ENCODE measurements around the gene UNC13B.
"Not testable (repeated sequence)": the region's sequence is repeated elsewhere in the genome, so short reads cannot be mapped to it uniquely, and the experiment has no call there.

The UNC13B gene

DNA sequence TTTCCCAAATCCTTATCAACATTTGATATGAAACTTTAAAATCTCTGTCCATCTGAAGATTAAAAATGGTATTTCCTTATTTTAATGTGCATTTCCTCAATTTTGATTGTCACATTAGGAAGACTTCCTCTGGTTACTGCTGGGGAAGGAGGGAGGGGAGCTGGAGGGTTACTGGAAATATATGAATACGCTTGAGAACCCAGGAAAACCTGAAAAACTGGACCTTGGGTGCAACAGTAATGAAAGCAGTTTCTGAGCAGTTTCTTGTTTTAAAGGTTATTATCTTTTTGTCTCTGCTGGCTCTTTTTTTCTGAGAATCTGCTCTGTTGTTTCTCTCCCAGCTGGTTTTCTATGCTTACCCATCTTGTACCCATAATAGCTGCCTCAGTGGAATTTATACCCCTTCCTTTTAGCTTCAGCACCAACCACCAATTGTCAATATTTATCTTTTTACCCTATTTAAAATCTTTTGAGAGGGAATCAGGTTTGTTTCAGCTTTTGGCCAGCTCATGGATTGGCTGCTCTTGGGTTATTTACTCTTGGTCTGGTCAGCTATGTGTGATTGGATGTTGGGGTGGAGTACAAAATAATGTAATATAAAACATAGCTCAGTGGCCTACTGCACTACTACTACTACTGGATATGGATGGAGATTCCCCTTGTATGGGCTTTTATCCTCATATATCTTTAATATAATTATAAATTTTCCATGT is 67.4 kb downstream of the UNC13B start:
- DNase-seq: no peak

DNA sequence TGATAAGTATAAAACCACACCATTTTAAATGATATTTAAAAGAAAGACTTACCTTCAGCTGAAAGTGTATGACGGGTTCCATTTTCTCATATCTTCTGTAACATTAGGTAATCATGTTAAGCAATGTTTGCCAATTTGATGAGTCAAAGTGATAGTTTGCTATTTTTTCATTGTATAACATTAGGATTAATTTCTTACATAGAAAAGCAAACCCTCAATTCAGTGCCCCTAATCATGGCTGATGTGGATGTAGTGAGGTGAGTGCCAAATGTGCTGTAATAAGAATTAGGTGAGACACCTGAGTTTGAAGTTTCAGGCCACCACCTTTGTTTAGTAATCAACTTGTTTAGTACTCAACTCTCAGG is 68.0 kb downstream of the UNC13B start:
- no peak for DNase-seq

DNA sequence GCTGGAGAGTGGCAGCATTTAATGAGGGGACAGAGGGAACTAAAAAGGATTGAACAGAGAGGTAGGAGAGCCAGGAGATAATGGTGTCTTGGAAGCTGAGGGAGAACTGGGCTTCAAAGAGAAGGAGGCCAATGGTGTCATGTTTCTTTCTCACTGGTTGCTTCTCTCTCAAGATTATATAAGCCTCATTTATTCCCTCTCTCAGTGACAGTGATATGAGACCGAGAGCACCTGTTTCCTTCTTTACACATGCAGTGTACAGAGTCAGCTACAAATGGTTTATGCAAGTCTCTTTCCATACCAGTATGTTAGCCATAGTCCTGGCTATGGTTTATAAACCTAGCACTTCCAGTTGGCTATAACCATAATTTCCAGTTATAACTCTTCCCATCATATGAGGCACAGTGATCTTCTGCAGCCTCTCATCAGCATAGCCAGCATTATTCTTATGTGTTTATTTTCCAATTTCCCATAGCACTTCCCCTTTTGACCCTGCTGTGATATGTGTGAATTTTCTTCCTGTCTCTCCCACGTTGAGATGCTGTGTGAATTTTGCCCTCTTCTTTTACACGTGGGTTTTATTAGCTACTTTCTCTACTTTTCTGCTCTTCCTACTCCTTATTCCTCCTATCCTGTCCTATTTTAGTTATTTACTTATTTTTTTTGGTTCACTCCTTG is 71.2 kb downstream of the UNC13B start:
- no peak for DNase-seq

DNA sequence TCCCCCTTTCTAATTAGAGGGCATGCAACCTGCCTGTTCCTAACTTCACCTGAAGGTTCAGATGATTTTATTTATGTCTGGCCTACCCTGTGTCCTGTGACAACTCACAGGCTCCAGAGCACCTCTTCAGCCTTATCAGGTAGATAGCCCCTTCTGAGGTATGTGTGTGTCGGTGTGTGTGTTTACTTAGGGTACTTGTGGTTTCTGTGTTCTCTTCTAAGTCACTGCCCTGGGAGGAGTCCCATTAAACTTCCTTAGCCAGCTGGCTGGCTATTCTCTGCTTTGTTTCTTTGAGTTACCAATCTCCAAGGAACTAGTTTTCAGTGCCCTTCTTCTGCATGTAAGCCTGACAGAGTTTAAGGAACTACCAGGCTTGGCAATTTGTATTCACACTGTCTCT is 74.9 kb downstream of the UNC13B start:
- DNase-seq: no peak

DNA sequence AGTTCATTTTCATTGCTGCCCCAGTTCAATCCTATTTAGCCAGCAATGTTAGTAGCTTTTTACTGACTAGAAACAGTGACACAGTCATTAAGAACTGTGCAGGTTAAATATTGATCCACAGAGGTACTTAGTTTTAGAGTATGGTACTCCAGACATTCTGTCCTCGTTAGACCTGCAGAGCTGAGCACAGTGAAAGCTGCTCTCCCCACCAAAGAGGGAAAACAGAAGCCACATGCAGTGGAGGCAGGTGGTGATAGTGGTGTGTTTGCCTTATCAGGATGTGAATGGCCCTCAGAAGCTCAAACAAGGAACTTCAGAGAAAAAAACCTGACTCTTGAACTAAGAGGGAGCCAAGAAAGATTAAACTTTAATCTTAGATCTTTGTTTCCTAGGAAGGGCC is 75.5 kb downstream of the UNC13B start:
- DNase-seq: no peak

DNA sequence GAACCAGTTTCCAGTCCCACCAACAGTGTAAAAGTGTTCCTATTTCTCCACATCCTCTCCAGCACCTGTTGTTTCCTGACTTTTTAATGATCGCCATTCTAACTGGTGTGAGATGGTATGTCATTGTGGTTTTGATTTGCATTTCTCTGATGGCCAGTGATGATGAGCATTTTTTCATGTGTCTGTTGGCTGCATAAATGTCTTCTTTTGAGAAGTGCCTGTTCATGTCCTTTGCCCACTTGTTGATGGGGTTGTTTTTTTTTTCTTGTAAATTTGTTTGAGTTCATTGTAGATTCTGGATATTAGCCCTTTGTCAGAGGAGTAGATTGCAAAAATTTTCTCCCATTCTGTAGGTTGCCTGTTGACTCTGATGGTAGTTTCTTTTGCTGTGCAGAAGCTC is 84.1 kb downstream of the UNC13B start:
- not testable (repeated sequence) for DNase-seq

DNA sequence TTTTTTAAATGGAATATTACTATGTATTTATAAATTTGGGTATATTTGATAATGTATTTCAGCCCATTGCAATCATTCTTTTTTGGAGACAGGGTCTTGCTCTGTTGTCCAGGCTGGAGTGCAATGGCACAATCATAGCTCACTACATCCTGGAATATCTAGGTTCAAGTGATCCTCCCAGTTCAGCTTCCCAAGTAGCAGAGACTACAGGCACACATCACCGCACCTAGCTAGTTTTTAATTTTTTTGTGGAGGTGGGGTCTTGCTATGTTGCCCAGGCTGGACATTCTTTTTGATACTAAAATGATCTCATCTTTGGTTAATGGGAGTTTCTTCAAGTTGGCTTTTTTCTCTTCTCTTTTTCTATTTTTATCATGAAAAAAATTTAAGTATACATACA is 91.3 kb downstream of the UNC13B start:
- DNase-seq: no peak

DNA sequence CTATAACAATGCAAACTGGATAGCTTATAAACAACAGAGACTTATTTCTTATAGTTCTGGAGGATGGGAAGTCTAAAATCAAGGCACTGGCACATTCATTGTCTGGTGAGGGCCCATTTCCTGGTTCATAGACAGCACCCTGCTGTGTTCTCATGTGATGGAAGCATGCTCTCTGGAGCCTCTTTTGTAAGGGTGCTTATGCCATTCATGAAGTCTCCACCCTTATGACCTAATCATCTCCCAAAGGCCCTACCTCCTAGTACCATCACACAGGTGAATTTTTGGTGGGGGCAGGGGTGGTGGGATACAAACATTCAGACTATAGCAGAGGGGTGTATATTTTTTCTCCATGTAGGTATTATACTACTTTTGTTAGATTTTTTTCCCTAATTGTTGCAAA is 92.4 kb downstream of the UNC13B start:
- DNase-seq: no peak

DNA sequence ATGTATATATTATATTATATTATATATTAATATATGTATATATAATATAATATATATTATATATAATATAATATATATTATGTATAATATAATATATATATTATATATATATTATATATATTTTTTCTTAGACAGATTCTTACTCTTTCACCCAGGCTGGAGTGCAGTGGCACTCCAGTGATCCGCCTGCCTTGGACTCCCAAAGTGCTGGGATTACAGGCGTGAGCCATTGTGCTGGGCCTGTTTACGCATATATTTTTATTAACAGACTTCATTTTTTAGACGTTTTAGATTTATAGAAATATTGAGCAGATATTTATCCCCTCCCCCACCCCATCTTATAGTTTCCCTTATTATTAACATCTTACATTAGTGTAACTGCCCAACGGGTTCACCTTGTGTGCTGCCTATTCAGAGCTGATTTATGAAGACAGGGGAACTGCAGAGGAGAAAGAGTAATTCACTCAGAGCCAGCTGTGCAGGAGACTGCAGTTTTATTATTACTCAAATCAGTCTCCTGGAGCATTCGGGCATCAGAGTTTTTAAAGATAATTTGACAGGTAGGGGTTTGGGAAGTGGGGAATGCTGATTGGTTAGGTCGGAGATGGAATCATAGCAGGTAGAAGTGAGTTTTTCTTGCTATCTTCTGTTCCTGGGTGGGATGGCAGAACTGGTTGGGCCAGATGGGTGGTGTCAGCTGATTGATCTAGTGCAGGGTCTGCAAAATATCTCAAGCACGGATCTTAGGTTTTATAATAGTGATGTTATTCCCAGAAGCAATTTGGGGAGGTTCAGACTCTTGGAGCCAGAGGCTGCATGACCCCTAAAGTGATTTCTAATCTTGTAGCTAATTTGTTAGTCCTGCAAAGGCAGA is 93.4 kb downstream of the UNC13B start:
- no peak for DNase-seq

DNA sequence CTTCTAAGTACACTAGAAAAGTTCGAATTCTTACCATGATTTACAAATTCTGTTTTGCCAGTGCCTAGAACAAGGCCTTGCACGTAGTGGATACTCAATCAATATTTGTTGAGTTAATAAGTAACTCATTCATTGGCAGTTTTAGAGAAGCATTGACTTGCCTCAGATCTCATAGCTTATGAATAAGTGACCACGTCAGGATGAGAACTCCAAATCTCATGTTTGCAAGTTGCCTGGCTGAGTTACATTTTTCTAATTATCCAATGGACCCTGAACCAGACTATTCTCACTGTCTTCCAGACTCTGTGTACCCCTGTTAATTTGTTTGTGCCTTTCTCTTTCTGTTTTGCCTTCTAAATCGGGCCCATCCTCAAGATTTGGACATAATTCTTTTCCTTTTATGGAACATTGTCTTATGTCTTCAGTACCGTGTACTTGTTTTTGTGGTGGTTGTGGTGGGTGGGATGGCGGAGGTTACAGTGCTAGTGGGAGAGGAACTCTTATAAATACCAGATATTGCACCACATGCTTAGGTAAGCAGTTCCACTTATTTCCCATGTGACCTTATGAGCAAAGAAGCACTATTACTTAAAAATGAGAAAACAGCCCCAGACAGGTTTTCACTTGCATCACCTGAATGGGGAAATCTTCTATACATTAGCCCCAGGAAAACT is 96.3 kb downstream of the UNC13B start:
- DNase-seq: no peak

DNA sequence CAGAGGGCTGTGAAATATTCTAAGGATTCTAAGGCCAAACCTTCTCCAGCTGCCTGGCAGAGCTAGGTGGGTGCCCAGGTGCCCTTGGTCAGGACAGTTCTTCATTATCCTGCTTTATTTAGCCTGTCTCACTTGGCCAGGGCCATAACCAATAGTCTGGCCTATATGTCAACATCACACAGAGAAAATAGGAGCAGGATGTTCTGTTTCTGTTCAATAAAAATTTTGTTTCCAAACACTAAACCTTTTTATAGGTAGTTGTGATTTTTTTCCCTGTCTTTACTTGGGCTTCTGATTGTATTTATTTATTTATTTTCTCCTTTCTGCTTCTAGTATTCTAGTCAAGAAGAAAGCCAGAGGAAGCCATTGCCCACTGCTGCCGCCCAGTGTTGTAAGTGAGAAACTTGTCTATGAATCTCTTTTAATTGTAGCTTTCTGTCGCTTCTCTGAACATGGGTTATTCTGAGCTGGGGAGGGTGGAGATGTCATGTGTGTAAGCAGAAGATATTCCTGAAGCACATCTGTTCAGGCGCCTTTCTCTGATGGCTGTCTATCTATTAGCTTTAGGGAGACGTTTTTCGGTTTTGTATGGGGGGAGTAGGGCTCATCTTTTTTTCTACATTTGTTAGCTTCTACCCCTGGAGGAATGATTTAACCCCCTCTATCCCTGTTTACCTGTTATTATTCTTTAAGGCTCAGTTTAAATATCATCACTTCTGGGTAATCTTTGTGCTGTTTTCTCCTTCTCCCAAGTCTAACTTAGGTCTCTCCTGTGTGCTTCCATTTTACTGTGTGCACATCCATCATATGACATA is 97.1 kb downstream of the UNC13B start:
- peak; percentile 67 for DNase-seq

DNA sequence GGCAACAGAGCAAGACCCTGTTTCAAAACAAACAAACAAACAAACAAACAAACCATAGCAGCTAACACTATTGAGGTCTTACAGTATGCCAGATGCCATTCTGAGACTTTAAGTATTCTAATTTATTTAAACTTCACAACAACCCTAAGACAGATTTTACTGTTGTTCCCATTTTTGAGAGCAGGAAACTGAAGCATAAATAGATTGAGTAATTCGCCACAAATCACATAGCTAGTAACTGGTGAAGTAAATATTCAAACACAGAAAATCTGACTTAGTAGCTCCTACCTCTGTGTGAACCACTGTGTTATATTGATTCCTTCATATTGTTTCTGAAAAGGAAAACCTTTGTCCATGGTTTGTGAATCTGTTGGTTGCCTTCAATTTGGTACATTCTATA is 98.4 kb downstream of the UNC13B start:
- DNase-seq: no peak

DNA sequence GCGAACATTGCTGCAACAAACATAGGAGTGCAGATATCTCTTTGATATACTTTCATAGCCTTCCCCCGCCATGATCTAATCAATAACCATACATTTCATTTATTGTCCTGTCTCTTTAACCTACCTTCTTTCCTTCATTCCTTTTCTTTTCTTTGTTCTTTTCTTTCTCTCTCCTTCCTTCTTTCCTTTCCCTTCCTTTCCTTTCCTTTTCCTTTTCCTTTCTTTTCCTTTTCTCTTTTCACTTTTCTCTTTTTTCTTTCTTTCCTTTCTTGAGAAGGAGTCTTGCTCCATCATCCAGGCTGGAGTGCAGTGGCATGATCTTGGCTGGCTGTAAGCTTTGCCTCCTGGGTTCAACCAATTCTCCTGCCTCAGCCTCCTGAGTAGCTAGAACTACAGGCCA is 100.3 kb downstream of the UNC13B start:
- no peak for DNase-seq

DNA sequence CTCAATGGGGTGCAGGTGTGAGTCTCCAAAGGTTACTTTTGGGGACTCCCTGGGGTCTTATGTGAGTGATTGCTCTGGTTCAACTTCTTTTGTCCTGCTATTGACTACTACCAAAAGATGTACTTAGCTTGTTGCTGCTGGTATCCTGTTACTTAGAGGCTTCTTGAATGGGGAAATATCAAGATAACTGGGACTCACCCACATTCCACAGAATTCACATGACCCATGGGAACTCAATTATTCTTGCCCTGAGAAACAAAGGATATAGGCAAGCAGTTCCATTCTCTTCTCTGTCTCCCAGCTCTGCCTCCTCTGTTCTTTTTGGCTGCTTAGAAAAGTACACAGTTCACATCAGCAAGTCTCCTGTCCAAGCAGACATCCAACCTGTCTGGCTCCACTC is 105.9 kb downstream of the UNC13B start:
- no peak for DNase-seq

DNA sequence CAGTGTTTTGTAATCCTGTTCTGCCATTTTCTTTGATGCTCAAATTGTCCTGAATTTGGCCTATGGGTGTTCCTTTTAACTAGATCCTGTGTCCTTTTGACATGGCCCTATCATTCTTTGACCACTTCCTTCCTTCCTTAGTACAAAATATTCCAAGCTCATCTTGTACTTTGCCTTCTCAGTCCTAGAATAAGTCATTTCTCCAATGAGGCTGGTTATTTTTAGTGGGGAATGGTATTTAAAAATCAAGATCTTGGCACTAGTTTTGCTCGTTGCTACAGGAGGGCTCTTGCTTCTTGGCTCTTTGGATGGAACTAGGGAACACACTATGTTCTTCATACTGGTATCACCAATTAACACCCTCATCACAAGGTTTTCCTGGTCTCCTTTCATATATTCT is 108.1 kb downstream of the UNC13B start:
- no peak for DNase-seq

DNA sequence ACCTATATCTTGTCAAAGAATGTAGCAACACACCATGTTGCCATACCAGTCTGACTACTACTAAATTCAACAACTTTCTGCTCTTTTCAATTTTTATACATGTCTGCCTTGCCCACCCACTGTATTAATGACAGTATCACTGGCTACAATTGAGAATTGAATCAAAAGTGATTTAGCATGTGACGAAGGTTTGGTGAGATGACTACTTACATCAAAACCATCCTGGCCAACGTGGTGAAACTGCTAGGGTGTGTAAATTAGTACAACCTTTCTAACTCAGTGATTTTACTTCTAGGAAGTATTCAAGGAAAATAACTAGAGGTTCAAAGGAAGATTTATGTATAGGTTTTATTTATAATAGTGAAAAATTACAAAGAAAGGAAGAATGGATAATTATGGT is 109.8 kb downstream of the UNC13B start:
- no peak for DNase-seq

DNA sequence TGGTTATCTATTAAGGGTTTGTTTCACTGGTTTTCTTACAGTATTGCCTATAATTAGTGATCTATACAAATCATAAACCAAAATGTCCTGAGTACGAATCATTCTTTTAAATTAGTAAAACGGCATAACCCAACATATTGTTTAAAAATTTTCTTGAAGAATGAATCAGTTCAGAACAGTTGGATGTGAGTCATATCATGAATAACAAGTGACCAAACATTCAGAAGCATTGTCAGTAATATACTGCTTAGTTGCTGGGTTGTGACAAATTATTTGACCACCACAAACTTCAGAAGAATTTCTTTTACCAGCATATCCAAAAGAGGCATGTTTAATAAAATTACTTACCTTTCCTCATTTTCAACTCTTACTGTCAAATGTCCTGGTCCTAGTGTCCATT is 111.2 kb downstream of the UNC13B start:
- DNase-seq: no peak

DNA sequence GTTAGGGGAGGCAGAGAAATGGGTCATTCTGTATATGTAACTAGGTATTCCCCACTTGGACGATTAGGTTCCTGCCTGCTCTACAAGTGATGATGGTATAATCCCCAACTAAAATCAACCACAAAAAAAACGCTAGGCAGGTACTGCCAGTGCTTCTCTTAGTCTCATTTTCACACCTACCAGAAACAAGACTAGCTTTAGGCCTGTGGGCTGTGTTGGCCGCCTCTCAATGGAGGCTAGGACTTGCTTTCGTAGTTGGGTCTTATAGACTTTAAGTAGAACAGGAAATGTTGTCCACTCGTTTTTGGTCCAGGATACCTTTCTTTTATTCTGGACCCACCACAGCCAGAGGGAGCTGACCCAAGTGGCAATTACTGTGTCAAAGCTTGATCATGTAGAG is 111.8 kb downstream of the UNC13B start:
- no peak for DNase-seq

DNA sequence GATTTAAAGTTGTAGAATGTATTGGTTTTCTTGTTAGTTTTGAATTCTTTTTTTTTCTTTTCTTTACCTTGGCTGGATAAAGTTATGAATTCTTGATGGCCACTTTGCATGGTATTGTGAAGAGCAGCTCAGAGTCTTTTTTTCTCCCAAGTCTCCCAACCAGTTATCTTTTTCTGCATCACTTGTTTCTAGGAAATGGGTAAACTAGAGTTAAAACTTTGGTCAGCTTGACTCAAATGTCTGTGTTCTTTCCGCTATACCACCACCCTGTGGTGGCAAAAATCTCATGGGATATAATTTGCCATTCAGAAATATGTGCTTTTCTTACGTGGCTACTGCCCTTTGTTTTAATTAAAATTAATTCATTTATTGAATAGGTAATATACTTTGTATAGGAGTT is 113.2 kb downstream of the UNC13B start:
- DNase-seq: no peak

DNA sequence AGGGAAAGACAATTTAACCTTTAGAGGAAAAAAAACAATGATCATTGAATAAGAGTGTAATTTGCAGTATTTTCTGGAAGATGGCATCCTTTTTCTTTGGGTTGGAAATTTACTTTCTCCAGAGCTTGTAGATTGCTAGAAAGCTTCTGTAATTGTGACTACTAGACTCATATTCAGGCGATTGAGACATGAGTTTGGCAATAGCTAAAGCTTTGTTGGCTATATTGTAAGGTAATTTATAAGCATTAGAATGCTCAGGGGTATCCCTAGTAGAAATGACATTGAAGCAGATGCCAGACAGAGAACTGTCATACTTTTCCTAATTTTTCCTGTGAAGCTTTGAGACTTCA is 115.3 kb downstream of the UNC13B start:
- no peak for DNase-seq

DNA sequence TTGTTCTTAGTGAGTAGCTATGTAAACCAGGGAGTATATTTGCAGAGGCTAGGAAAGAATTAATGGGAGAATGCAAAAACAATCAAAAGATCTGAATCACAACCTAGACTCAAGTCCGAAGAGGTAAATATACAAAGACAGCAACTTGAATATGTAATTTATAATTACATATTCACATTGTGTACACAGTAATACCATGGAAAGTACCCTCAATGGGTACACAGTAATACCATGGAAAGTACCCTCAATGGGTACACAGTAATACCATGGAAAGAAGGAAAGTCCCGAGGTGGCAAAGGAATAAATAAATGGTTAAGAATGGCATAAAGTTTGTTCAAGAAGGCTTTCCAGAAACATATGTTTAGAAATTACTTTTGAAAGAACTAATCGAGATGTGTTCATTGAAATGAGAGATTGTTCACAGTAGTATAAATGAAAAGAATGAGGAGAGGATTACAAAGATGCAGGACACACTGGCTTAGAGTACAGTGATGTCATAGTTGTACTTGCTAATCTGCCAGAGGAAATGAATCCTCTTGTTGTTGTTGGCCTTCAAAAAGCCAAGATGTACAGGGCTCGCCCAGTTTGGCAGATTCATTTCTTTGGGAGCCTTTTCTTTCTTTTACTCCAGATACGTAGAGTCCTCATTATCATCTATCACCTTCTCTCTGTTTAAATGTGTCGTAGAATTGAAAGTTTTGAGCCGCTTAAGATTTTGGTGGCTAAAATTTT is 116.0 kb downstream of the UNC13B start:
- DNase-seq: no peak

DNA sequence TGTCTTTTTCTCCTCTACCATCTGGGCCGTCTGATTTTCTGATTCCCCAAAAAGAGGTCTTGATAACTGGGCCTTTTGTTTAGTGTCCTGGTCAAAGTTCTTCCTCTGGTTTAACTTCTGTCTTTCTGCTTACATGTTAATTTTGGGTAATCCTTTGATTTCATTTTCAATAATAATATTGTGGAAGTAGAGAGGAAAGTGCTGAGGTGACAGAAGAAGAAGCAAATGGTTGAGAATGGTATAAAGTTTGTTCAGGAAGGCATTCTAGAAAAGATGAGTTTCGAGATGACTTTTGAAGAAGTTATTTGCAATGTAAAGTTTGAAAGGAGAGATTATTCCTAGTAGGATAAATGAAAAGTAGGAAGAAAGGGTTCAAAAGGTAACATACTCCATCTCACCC is 118.1 kb downstream of the UNC13B start:
- DNase-seq: no peak
